Kidney (tissue), 14 donors: ENCODE results near the gene CABCOCO1. TPM values are rescaled to one million over a fixed set of nuclear protein-coding genes. Genes with fewer than 3 reads are reported as not detected.

ENCODE experiments used
- DNase-seq, 5 donors: peaks; one replicate each; pipeline ENCODE4 v3.0.0-alpha.2; 2013 to 2020
- FAIRE-seq: peaks from 2 replicates; lab custom pipeline; 2012; peaks lifted over from hg19 to GRCh38; lab: Jason Lieb, UNC
- H3K27ac ChIP-seq, 2 donors: one replicate each; pipeline ENCODE4 v1.7.0; 2013; ENCODE audit warnings: low read depth in 2 of 2, low read length in 2 of 2, inconsistent platforms in 1 of 2
- H3K27me3 ChIP-seq: one replicate; pipeline ENCODE4 v1.7.1; 2013; ENCODE audit warnings: low read length, inconsistent platforms; ENCODE audit not compliant: control insufficient read depth, insufficient read depth
- H3K36me3 ChIP-seq, 3 donors: one replicate each; pipeline versions ENCODE4 v1.7.0 to v1.7.1; 2013; ENCODE audit warnings: low read length in 3 of 3, control low read depth in 1 of 3, inconsistent platforms in 1 of 3; ENCODE audit not compliant: insufficient read depth in 3 of 3, control insufficient read depth in 2 of 3
- H3K4me1 ChIP-seq, 3 donors: one replicate each; pipeline versions ENCODE4 v1.7.0 to v1.7.1; 2013; ENCODE audit warnings: low read length in 3 of 3, inconsistent platforms in 1 of 3, low read depth in 1 of 3; ENCODE audit not compliant: control insufficient read depth in 2 of 3, insufficient read depth in 2 of 3
- H3K4me3 ChIP-seq, 3 donors: one replicate each; pipeline versions ENCODE4 v1.7.0 to v1.8.1; 2013; ENCODE audit warnings: low read length in 3 of 3, control low read depth in 1 of 3, inconsistent platforms in 1 of 3
- H3K9ac ChIP-seq, 3 donors: one replicate each; pipeline versions ENCODE4 v1.7.0 to v1.7.1; 2013; ENCODE audit warnings: low read length in 3 of 3, control low read depth in 1 of 3, inconsistent platforms in 1 of 3
- H3K9me3 ChIP-seq, 3 donors: one replicate each; pipeline versions ENCODE4 v1.7.0 to v1.7.1; 2013; ENCODE audit warnings: low read length in 3 of 3, control low read depth in 1 of 3, inconsistent platforms in 1 of 3; ENCODE audit not compliant: control insufficient read depth in 2 of 3, insufficient read depth in 1 of 3
- intact Hi-C: fragments of 100-400 bp; cut with DNase I; formaldehyde crosslinking; loops from one replicate; pipeline ENCODE4 v1.11.1; 2022
- polyA plus RNA-seq: library from polyadenylated mRNA; stranded (reverse); fragments of 350-450 nt; fragmentation: Illumina TruSeq; extraction: RNeasy Lipid Tissue Mini Kit (QIAGEN cat#74804); gene quantifications from one replicate; pipeline ENCODE4 v1.2.3, GENCODE V29; 2014; ENCODE audit warnings: low read depth, low replicate concordance; ENCODE audit not compliant: insufficient read depth
- total RNA-seq: library from RNA; stranded (reverse); fragmentation: NEBNext Ultra II Directional; extraction: Animal tissue kit (Norgen Biotek cat#: 25700); gene quantifications from one replicate; pipeline ENCODE4 v1.2.1, GENCODE V29; 2021
- TF ChIP-seq, protein P1 (sequence below): IDR thresholded peaks from 3 replicates; pipeline ENCODE4 v1.5.1; 2012; ENCODE audit warnings: mild to moderate bottlenecking, moderate library complexity, borderline replicate concordance; ENCODE audit not compliant: insufficient read depth; ENCODE audit errors: extremely low read depth
- donor health status: control.
- donor health status: control.
- donor health status: control.
- donor health status: control.
- donor health status: control.
- donor health status: DM: yes; HTN: yes; CAD: no.
- donor health status: Normal renal cell carcinoma (clear cell type).

CABCOCO1 gene
- total and polyA plus RNA-seq, 2 donors from 2014 or later: 1.5 to 2.3 TPM

GRCh38 chr10:61628151-61628874 lies 34.4 kb upstream of the CABCOCO1 start:
- DNase-seq (no peak), FAIRE-seq (no peak)
- peak overlapping the region in 1 of 2 donors; percentile 41 for H3K27ac ChIP-seq

DNA sequence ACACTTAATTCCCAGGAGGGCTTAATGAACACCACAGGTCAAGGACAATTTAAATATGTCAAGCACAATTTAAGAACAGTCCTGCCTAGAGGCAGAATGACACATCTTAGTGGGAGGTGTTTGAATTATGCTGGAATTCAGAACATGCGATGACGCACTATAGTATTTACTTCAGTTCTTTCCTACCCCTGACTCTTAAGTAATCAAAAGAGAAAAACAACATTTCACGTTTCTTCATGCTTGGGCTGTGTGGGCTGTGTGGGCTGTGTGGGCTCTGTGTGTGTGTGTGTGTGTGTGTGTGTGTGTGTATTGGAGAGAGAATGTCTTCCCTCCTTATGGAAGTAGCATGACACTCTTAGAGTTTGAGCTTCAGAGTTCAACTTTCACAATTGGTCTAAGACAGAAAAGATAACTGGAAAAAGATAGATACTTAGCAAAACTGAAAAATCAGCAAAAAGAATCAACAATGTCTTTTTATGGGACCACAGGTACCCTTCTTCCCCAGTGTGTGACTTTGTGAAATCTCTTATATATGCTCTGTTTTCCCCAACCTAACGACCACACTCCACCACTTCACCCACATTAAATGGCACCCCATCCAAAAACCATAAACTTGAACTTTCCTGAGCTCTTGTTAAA lies 33.7 kb upstream of the CABCOCO1 start:
- no peaks in the 10 kb centered on the region for H3K9me3 ChIP-seq
- no peak overlapping the region for H3K4me3 ChIP-seq
- peak overlapping the region; percentile 25 to 48 for H3K27ac ChIP-seq
- TF ChIP-seq, protein P1, sequence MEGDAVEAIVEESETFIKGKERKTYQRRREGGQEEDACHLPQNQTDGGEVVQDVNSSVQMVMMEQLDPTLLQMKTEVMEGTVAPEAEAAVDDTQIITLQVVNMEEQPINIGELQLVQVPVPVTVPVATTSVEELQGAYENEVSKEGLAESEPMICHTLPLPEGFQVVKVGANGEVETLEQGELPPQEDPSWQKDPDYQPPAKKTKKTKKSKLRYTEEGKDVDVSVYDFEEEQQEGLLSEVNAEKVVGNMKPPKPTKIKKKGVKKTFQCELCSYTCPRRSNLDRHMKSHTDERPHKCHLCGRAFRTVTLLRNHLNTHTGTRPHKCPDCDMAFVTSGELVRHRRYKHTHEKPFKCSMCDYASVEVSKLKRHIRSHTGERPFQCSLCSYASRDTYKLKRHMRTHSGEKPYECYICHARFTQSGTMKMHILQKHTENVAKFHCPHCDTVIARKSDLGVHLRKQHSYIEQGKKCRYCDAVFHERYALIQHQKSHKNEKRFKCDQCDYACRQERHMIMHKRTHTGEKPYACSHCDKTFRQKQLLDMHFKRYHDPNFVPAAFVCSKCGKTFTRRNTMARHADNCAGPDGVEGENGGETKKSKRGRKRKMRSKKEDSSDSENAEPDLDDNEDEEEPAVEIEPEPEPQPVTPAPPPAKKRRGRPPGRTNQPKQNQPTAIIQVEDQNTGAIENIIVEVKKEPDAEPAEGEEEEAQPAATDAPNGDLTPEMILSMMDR: no peak
- intact Hi-C loops: no loop called here
- no peaks in the 10 kb centered on the region for H3K36me3 ChIP-seq
- no peaks in the 10 kb centered on the region for H3K27me3 ChIP-seq
- peaks cover 0 to 6% (median 6%) of the 10 kb centered on the region in 3 donors for H3K4me1 ChIP-seq
- no peak overlapping the region for H3K9ac ChIP-seq
- no peak for FAIRE-seq
- peak in 4 of 5 donors; percentile 44 to 70 (median 51) for DNase-seq

More at GRCh38 chr10:61628151-61628874, 34.4 kb upstream of the CABCOCO1 start:
- intact Hi-C loops: no loop called here
- no peaks in the 10 kb centered on the region for H3K36me3 ChIP-seq
- H3K4me3 ChIP-seq: no peak overlapping the region
- no peaks in the 10 kb centered on the region for H3K9me3 ChIP-seq
- peaks cover 0 to 6% (median 6%) of the 10 kb centered on the region in 3 donors for H3K4me1 ChIP-seq
- no peaks in the 10 kb centered on the region for H3K27me3 ChIP-seq
- H3K9ac ChIP-seq: no peak overlapping the region
- TF ChIP-seq, protein P1: no peak

DNA sequence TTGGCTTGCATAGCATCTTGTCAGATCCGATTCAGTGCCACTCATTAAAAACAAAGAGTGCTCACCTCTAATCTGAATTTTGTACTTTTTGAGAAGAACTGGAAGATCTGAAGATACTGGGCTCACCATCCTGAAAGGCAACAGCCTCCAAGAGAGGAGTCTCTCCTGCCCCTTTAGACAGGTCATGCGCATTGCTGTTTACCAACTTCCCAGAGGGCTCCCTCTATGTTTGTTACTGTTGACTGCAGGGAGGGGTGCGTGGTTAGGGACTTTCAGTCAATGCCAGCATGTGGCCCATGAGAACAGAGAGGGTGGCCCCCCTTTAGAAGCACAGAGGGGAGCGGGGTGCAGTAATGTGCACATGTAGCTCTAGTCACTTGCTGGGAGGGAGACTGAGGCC lies 33.2 kb upstream of the CABCOCO1 start:
- Histone ChIP-seq H3K36me3 (no peaks in the 10 kb centered on the region), H3K27ac (peak overlapping the region; percentile 0 to 48), H3K4me1 (peaks cover 0 to 6% (median 6%) of the 10 kb centered on the region in 3 donors), H3K9ac (no peak overlapping the region), H3K27me3 (no peaks in the 10 kb centered on the region), H3K4me3 (no peak overlapping the region), H3K9me3 (no peaks in the 10 kb centered on the region)
- FAIRE-seq (no peak), DNase-seq (no peak)
- intact Hi-C loops: no loop called here
- TF ChIP-seq, protein P1: no peak
